WERI-Rb-1 (cell line): ENCODE data around the gene CNKSR2.

Experiments
- DNase-seq: peaks from one replicate; pipeline ENCODE4 v3.0.0-alpha.2; 2020
- H3K27ac ChIP-seq: fragments of 250-450 bp; sonication (Bioruptor Pico); 2 replicates; pipeline ENCODE4 v1.5.1; 2020; ENCODE audit warnings: mild to moderate bottlenecking, moderate library complexity
- H3K27me3 ChIP-seq: fragments of 250-450 bp; sonication (Bioruptor Pico); 2 replicates; pipeline ENCODE4 v1.5.1; 2021; ENCODE audit warnings: mild to moderate bottlenecking, low read depth, moderate library complexity; ENCODE audit not compliant: insufficient read depth, severe bottlenecking
- H3K36me3 ChIP-seq: fragments of 250-450 bp; sonication (Bioruptor Pico); 2 replicates; pipeline ENCODE4 v1.5.1; 2020; ENCODE audit warnings: mild to moderate bottlenecking, moderate library complexity
- H3K4me3 ChIP-seq: 2 replicates; pipeline ENCODE4 v1.5.1; 2011; ENCODE audit warnings: low read depth, mild to moderate bottlenecking, control low read depth, low read length
- H3K9me3 ChIP-seq: fragments of 250-450 bp; sonication (Bioruptor Pico); 2 replicates; pipeline ENCODE4 v1.5.1; 2021; ENCODE audit warnings: mild to moderate bottlenecking, moderate library complexity; ENCODE audit not compliant: severe bottlenecking
- TF ChIP-seq, protein P1 (sequence below): IDR thresholded peaks from 2 replicates; pipeline ENCODE4 v1.5.1; 2011; ENCODE audit warnings: low read depth, mild to moderate bottlenecking, control low read depth, inconsistent platforms, low read length

Gene CNKSR2

DNA sequence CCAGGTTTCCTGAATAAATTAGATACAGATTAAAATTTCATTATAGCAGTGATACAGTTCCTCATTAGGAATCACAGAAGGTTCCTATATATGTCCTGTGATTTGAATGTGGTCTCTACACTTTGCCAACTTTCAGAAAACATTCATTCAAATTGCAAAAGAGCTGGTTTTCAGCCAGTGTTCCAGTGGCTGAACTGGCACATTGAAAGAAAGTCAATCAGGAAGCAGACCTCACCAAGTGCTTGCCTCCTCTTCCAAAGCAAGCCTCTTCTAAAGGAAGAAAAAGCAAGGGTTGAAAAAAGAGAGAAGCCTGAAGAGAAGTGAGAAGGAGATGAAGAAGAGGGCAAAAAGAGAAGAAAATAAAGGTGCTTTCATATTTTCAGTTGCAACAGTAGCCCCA is 271.2 kb downstream of the CNKSR2 start:
- H3K9me3 ChIP-seq = no peaks in the 10 kb centered on the region
- H3K36me3 ChIP-seq = no peaks in the 10 kb centered on the region
- no peaks in the 10 kb centered on the region for H3K27me3 ChIP-seq
- TF ChIP-seq, protein P1, sequence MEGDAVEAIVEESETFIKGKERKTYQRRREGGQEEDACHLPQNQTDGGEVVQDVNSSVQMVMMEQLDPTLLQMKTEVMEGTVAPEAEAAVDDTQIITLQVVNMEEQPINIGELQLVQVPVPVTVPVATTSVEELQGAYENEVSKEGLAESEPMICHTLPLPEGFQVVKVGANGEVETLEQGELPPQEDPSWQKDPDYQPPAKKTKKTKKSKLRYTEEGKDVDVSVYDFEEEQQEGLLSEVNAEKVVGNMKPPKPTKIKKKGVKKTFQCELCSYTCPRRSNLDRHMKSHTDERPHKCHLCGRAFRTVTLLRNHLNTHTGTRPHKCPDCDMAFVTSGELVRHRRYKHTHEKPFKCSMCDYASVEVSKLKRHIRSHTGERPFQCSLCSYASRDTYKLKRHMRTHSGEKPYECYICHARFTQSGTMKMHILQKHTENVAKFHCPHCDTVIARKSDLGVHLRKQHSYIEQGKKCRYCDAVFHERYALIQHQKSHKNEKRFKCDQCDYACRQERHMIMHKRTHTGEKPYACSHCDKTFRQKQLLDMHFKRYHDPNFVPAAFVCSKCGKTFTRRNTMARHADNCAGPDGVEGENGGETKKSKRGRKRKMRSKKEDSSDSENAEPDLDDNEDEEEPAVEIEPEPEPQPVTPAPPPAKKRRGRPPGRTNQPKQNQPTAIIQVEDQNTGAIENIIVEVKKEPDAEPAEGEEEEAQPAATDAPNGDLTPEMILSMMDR = no peak
- H3K27ac ChIP-seq = no peak overlapping the region
- DNase-seq = no peak
- no peak overlapping the region for H3K4me3 ChIP-seq

DNA sequence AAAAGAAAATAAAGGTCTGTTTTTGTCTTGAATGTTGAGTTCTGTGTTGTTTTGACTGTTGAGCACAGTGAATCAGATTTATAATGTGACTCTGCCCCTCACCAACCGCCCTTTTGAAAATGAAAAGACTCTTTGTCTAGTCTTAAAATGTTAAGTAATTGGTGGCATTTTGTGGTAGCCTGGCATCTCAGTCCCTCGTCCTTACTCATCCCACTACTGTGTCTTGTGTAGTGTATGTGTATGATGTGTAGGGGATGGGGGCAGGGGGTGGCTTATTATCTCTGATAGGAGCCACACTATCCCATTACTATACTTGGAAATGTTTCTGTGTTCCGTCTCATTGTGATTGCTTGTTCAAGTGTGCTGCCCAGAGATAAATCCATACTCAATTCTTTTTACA is 271.7 kb downstream of the CNKSR2 start:
- no peaks in the 10 kb centered on the region for H3K27me3 ChIP-seq
- H3K27ac ChIP-seq = no peak overlapping the region
- no peak overlapping the region for H3K4me3 ChIP-seq
- TF ChIP-seq, protein P1 = no peak
- no peak for DNase-seq
- H3K36me3 ChIP-seq = no peaks in the 10 kb centered on the region
- no peaks in the 10 kb centered on the region for H3K9me3 ChIP-seq

DNA sequence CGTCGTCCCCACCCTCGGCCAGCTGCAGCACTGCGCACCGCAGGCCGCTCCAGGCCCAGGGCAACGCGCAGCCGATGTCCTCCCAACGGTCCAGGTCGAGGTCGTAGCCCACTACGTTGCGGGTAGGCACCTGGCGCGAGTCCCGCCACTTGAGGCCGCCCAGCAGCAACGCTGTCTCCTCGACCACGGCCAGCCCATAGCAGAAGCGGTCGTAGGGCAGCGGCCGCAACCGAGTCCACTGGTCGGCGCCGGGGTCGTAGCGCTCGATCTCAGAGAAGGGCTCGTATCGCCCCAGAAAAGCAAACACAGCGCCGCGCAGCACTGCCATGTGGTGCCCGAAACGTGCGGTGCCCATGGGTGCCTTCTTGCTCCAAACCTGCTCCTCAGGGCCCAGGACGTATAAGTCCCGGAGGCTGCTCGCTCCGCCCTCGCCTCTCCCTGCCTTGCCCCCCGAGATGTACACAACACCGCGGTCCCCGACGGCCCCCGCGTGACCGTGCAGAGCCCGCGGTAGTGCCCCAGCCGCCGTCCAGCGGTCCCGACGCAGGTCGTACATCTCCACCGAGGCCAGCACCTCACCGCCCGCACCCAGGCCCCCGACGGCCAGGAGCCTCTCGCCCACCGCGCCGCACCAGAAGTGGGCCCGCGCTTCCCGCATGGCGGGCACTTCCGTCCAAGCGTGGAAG is 281.8 kb downstream of the CNKSR2 start:
- no peaks in the 10 kb centered on the region for H3K9me3 ChIP-seq
- H3K27ac ChIP-seq = no peak overlapping the region
- no peaks in the 10 kb centered on the region for H3K36me3 ChIP-seq
- H3K27me3 ChIP-seq = no peaks in the 10 kb centered on the region
- DNase-seq = no peak
- TF ChIP-seq, protein P1 = no peak
- no peak overlapping the region for H3K4me3 ChIP-seq

DNA sequence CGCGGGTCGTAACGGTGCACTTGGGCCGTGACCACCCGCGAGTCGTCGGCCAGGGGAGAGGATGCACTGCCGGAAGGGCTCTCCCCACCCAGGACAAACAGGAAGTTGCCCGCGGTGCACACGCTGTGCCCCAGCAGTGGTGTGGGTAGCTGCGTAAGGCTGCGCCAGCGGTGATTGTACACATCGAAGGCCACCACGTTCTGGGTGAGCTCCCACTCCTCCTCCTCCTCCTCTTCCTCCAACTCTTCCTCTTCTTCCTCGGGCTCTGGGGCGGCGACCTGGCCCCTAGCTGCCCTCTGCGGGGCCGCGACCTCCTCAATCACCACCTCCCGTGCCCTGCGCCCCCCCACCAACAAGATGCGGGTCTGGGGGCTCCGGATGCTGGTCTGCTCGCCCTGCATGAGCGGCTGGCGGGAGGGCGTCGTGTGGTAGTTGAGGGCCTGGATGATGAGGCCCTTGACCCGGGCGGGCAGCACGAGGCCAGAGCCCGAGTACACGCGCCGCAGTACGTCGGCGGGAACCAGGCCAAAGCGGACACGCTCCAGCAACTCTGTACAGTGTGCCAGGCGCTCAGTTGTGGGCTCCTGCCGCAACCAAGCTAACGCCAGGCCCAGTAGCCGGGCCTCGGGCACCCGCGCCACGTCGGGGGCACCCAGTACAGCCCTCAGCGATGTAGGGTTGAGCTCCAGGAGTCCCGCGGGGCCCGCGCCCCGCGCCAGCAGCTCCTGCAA is 282.5 kb downstream of the CNKSR2 start:
- no peak for DNase-seq
- no peak overlapping the region for H3K4me3 ChIP-seq

DNA sequence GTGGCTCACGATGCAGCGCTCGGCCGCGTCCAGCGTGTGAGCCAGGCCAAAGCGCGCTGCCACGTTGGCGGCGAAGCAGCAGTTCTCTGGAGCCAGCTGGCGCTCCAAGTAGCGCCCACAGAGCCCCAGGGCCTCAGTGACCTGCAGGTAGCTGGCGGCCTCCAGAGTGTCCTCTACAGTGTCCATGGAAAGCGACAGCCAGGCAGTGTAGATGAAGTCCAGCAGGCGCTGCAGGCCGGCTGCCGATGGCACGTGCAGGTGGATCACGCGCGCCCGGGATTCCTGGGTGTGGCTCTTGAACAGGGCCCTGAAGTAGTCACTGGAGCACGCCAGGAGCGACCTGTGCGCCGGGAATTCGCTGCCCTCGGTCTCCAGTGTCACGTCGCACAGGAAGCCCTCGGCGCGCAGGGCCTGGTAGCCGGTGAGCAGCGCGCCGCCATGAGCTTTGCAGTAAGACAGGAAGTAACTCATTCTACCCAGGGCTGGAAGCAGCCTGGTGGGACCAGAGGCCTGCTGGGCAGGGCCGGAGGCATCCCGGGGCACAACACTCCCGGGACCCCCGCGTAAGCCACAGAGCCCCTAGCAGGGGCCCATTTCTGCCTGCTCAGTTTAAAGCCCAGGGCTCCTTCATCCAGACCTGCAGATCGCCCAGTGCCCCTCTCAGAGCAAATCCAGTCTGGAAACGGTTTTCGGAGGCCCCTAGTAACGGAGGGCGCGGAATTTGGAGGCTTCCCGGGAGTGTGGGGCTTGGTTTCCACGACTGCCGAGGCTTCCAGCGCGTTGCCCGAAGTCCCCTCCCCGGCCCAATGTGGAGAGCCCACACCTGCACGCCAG is 283.3 kb downstream of the CNKSR2 start:
- TF ChIP-seq, protein P1 = no peak
- H3K36me3 ChIP-seq = no peaks in the 10 kb centered on the region
- DNase-seq = no peak
- H3K27ac ChIP-seq = no peak overlapping the region
- no peaks in the 10 kb centered on the region for H3K27me3 ChIP-seq
- H3K4me3 ChIP-seq = no peak overlapping the region
- no peaks in the 10 kb centered on the region for H3K9me3 ChIP-seq

More for the DNA sequence above, 282.5 kb downstream of the CNKSR2 start:
- TF ChIP-seq, protein P1 = no peak
- H3K9me3 ChIP-seq = no peaks in the 10 kb centered on the region
- H3K36me3 ChIP-seq = no peaks in the 10 kb centered on the region
- H3K27ac ChIP-seq = no peak overlapping the region
- H3K27me3 ChIP-seq = no peaks in the 10 kb centered on the region
